Bone marrow (tissue), 2 donors: Measurements from ENCODE around the gene C1orf21.
A peak's percentile ranks its signal among the peaks of the same experiment; 100 is the strongest.

Experiments used
- DNase-seq, 2 donors: peaks; one replicate each; lab custom pipeline; 2025; lab: John Stamatoyannopoulos, UW

Gene C1orf21

GRCh38 chr1:184387069-184387475 lies 243 bp downstream of the C1orf21 start:
- DNase-seq = no peak

GRCh38 chr1:184387476-184388318 lies 868 bp downstream of the C1orf21 start:
- DNase-seq = peak; percentile 16 to 47

GRCh38 chr1:184388319-184388889 lies 1.6 kb downstream of the C1orf21 start:
- DNase-seq = peak; percentile 5 to 68

- DNase-seq = peak in 1 of 2 donors; percentile 22
Measured at GRCh38 chr1:184388971-184389370, 2.1 kb downstream of the C1orf21 start.

GRCh38 chr1:184389446-184389845 lies 2.6 kb downstream of the C1orf21 start:
- no peak for DNase-seq

- no peak for DNase-seq
Measured at GRCh38 chr1:184390889-184391288, 4.1 kb downstream of the C1orf21 start.

- no peak for DNase-seq
Measured at GRCh38 chr1:184392067-184392466, 5.2 kb downstream of the C1orf21 start.

GRCh38 chr1:184392779-184393522 lies 6.1 kb downstream of the C1orf21 start:
- DNase-seq = no peak

GRCh38 chr1:184393962-184394361 lies 7.1 kb downstream of the C1orf21 start:
- no peak for DNase-seq

GRCh38 chr1:184395370-184395769 lies 8.5 kb downstream of the C1orf21 start:
- DNase-seq = no peak

GRCh38 chr1:184395937-184396480 lies 9.2 kb downstream of the C1orf21 start:
- DNase-seq = no peak

- DNase-seq = no peak
Measured at GRCh38 chr1:184399192-184399847, 12.5 kb downstream of the C1orf21 start.

- no peak for DNase-seq
Measured at GRCh38 chr1:184403961-184404726, 17.3 kb downstream of the C1orf21 start.

GRCh38 chr1:184404727-184405027 lies 17.8 kb downstream of the C1orf21 start:
- DNase-seq = no peak

GRCh38 chr1:184405094-184405800 lies 18.4 kb downstream of the C1orf21 start:
- DNase-seq = no peak

GRCh38 chr1:184405801-184406142 lies 18.9 kb downstream of the C1orf21 start:
- DNase-seq = no peak

GRCh38 chr1:184406479-184406878 lies 19.6 kb downstream of the C1orf21 start:
- no peak for DNase-seq

- no peak for DNase-seq
Measured at GRCh38 chr1:184407816-184408510, 21.1 kb downstream of the C1orf21 start.

- no peak for DNase-seq
Measured at GRCh38 chr1:184408580-184408979, 21.8 kb downstream of the C1orf21 start.

- no peak for DNase-seq
Measured at GRCh38 chr1:184409011-184409410, 22.2 kb downstream of the C1orf21 start.
